Measurements from ENCODE around the gene MKRN2OS. TPM values are rescaled to one million over a fixed set of nuclear protein-coding genes. Genes with fewer than 3 reads are reported as not detected.

The MKRN2OS gene
- polyA plus RNA-seq, 1 experiment, result not detected

DNA sequence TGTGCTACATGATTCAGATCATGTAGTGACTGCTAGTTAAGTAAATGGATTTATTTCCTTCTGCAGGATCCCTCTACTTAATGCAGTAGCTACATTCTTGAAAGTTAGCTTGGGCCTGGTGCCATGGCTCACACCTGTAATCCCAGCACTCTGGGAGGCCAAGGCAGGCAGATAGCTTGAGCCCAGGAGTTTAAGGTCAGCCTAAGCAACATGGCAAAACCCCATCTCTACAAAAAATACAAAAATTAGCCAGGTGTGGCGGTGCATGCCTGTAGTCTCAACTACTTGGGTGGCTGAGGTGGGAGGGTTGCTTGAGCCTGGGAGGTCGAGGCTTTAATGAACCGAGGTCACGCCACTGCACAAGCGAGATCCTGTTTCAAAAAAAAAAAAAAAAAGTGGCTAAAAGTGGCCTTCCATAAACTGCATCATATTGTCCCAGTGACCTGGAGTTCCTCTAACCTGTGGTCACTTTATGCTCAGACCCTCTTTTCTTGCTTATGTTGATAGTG, 39.0 kb downstream of the MKRN2OS start:
- H3K4me3 ChIP-seq (ENCODE audit: low read depth, low read length), result no peak overlapping the region
- no peaks in the 10 kb centered on the region for H3K27me3 ChIP-seq (ENCODE audit: control insufficient read depth, insufficient read depth, low read length)
- TF ChIP-seq, protein P1, sequence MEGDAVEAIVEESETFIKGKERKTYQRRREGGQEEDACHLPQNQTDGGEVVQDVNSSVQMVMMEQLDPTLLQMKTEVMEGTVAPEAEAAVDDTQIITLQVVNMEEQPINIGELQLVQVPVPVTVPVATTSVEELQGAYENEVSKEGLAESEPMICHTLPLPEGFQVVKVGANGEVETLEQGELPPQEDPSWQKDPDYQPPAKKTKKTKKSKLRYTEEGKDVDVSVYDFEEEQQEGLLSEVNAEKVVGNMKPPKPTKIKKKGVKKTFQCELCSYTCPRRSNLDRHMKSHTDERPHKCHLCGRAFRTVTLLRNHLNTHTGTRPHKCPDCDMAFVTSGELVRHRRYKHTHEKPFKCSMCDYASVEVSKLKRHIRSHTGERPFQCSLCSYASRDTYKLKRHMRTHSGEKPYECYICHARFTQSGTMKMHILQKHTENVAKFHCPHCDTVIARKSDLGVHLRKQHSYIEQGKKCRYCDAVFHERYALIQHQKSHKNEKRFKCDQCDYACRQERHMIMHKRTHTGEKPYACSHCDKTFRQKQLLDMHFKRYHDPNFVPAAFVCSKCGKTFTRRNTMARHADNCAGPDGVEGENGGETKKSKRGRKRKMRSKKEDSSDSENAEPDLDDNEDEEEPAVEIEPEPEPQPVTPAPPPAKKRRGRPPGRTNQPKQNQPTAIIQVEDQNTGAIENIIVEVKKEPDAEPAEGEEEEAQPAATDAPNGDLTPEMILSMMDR (IDR thresholded peaks at IDR 0.05; ENCODE audit: low read depth, low read length), result no peak
- no peaks in the 10 kb centered on the region for H3K9me3 ChIP-seq (ENCODE audit: control insufficient read depth, insufficient read depth, low read length)
- CTCF ChIA-PET, result interaction anchor here (0.7 kb wide), 1 partner anchor 26 kb away, joined by 3 read pairs; no protein-coding TSS in a partner anchor
- no peak for DNase-seq (ENCODE audit: low read depth, low spot score)
- POLR2A ChIA-PET, result no interaction called here
- H3K27ac ChIP-seq (ENCODE audit: low read depth, low read length), result no peak overlapping the region

DNA sequence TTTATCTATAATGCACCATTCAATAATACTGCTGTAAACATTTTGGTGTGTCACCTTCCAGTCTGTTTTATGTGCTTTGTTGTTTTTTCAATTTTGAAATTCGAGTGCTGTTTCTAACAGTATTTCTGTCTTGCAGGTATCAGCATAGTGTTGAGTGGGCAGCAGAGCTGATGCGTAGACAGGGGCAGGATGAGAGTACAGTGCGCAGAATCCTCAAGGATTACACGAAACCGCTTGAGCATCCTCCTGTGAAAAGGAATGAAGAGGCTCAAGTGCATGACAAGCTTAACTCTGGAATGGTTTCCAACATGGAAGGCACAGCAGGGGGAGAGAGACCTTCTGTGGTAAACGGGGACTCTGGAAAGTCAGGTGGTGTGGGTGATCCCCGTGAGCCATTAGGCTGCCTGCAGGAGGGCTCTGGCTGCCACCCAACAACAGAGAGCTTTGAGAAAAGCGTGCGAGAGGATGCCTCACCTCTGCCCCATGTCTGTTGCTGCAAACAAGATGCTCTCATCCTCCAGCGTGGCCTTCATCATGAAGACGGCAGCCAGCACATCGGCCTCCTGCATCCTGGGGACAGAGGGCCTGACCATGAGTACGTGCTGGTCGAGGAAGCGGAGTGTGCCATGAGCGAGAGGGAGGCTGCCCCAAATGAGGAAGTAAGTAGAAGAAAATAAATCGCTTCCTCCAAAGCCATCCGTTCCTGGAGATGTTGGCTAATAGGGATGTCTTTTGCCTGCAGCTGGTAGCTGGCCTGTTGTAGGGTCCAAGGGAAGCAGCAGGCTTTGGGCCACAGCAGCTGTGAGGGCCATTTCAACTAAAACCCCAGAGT, 42.0 kb downstream of the MKRN2OS start:
- ChIA-PET POLR2A (no interaction called here), CTCF (interaction anchor here (1.0 kb wide), 1 partner anchor 338 kb away, joined by 3 read pairs; the partner anchor contains the start of gene RPL32)
- DNase-seq (ENCODE audit: low read depth, low spot score), result no peak
- no peak overlapping the region for H3K4me3 ChIP-seq (ENCODE audit: low read depth, low read length)
- no peaks in the 10 kb centered on the region for H3K27me3 ChIP-seq (ENCODE audit: control insufficient read depth, insufficient read depth, low read length)
- TF ChIP-seq, protein P1 (IDR thresholded peaks at IDR 0.05; ENCODE audit: low read depth, low read length), result no peak
- H3K27ac ChIP-seq (ENCODE audit: low read depth, low read length), result no peak overlapping the region
- no peaks in the 10 kb centered on the region for H3K9me3 ChIP-seq (ENCODE audit: control insufficient read depth, insufficient read depth, low read length)

DNA sequence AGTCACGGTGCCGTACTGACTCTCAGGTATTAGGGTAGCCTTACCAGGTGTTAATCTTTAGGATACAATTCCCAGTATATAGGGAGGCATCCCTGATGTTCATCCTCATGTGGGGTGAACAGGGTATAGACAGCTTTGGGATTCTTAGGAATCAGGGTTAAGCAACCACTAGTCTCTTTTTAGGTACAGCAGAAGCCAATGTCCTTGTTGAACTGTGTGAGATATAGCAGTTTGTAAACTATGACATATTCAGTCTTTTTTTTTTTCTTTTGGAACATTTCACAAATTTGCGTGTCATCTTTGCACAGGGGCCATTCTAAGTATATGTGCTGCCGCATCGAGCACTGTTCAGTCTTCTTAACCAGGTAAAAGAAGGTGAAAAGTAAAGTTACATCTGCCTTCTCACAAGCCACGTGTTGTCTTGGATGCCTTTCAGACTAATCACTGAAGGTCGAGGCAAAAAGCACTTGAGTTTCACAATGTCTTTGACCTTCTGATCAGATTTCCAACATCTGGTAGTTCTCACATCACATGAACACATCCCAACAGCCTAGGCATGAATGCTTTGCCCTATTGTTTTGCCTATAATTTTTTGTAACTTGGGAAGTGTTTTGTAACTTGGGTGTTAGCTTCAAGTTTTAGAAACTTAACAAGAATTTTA, 43.8 kb downstream of the MKRN2OS start:
- peak; percentile 44 for DNase-seq (ENCODE audit: low read depth, low spot score)
- Histone ChIP-seq H3K27ac (ENCODE audit: low read depth, low read length) (peak overlapping the region; percentile 69), H3K9me3 (ENCODE audit: control insufficient read depth, insufficient read depth, low read length) (no peaks in the 10 kb centered on the region), H3K27me3 (ENCODE audit: control insufficient read depth, insufficient read depth, low read length) (no peaks in the 10 kb centered on the region), H3K4me3 (ENCODE audit: low read depth, low read length) (no peak overlapping the region)
- TF ChIP-seq, protein P1 (IDR thresholded peaks at IDR 0.05; ENCODE audit: low read depth, low read length), result no peak
- ChIA-PET CTCF (interaction anchor here (2.3 kb wide), 1 partner anchor 366 kb away, joined by 7 read pairs; no protein-coding TSS in a partner anchor), POLR2A (interaction anchor here (1.1 kb wide), 1 partner anchor 16 kb away, joined by 3 read pairs; no protein-coding TSS in a partner anchor)

DNA sequence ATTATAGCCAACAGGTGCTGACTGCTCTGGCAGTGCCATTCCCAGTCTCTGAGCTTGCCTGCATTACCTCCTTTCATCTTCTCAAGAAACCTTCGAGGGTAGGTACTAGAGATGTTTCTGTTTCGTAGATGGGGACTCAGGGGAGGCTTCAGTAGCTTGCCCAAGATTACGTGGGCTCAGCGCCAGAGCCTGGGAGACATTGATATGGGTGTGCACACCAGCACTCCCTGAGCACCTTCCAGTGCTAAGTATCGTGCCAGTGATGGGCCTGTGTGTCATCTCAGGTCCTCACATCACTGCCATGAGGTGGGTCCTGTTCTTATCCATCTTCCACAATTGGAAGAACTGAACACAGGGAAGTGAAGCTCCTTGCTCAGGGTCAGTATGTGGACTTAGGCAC, 45.8 kb downstream of the MKRN2OS start:
- H3K4me3 ChIP-seq (ENCODE audit: low read depth, low read length), result no peak overlapping the region
- no peak overlapping the region for H3K27ac ChIP-seq (ENCODE audit: low read depth, low read length)
- POLR2A ChIA-PET, result no interaction called here
- CTCF ChIA-PET, result no interaction called here
- no peak for DNase-seq (ENCODE audit: low read depth, low spot score)
- no peaks in the 10 kb centered on the region for H3K27me3 ChIP-seq (ENCODE audit: control insufficient read depth, insufficient read depth, low read length)
- no peaks in the 10 kb centered on the region for H3K9me3 ChIP-seq (ENCODE audit: control insufficient read depth, insufficient read depth, low read length)
- TF ChIP-seq, protein P1 (IDR thresholded peaks at IDR 0.05; ENCODE audit: low read depth, low read length), result no peak

DNA sequence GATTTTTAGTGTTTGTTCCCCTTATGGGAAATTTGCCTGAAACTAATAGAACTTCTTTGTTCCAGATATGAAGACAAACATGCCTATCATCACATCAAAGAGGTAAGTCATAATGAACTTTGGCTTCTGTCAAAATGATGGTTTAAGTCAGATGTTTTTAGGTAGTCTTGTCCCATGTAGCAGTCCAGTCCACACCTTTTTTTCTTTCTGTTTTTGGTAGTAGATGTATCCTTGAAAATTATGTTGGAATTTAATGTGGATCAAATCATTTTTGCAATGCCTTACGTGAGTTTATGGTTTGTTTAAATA, 48.9 kb downstream of the MKRN2OS start:
- ChIA-PET CTCF (no interaction called here), POLR2A (no interaction called here)
- Histone ChIP-seq H3K27me3 (ENCODE audit: control insufficient read depth, insufficient read depth, low read length) (no peaks in the 10 kb centered on the region), H3K9me3 (ENCODE audit: control insufficient read depth, insufficient read depth, low read length) (no peaks in the 10 kb centered on the region), H3K27ac (ENCODE audit: low read depth, low read length) (no peak overlapping the region), H3K4me3 (ENCODE audit: low read depth, low read length) (no peak overlapping the region)
- DNase-seq (ENCODE audit: low read depth, low spot score), result no peak
- TF ChIP-seq, protein P1 (IDR thresholded peaks at IDR 0.05; ENCODE audit: low read depth, low read length), result no peak

All from AG04450 (cell line).